A549 treated with CORT108297 at 1 μM for 4 hours (cell line): Measurements from ENCODE around the gene SCYL1. TPM values are rescaled to one million over a fixed set of nuclear protein-coding genes. Genes with fewer than 3 reads are reported as not detected.

Experiments used
- total RNA-seq: library from RNA; stranded (reverse); fragments of 200-300 nt; extraction: Qiagen RNA extraction; gene quantifications from 5 replicates; pipeline ENCODE4 v1.2.3, GENCODE V29; 2022

Gene SCYL1
- total RNA-seq = 44.7 to 67.1 TPM (median 63.3 TPM) in 5 replicates

GRCh38 chr11:65524741-65525545, at the start of gene SCYL1:
SCYL1 (plus strand) TSS chr11:65525083; CDS start chr11:65525154, 71 bp downstream.

GRCh38 chr11:65498977-65499712, 25.7 kb upstream of the SCYL1 start, which contains the start of gene MALAT1:
MALAT1 (plus strand) TSS chr11:65499045.

GRCh38 chr11:65558002-65558929, 33.4 kb downstream of the SCYL1 start, which contains the start of gene LTBP3:
LTBP3 (minus strand) TSS chr11:65558359; CDS start chr11:65557959, 400 bp downstream.

GRCh38 chr11:65569973-65570918, 45.4 kb downstream of the SCYL1 start, which contains the start of gene ZNRD2:
ZNRD2 (plus strand) TSS chr11:65570477; CDS start chr11:65570492, 15 bp downstream.

GRCh38 chr11:65572356-65573051, 47.6 kb downstream of the SCYL1 start, which contains the start of gene FAM89B:
FAM89B (plus strand) TSS chr11:65572538; CDS start chr11:65572670, 132 bp downstream.

GRCh38 chr11:65575568-65576231, 50.8 kb downstream of the SCYL1 start, which contains the start of gene EHBP1L1:
EHBP1L1 (plus strand) TSS chr11:65576053; CDS start chr11:65576303, 250 bp downstream.

Other genes with a start within 250 kb of the SCYL1 start
- 13.4 to 21.3 TPM (median 16.9 TPM) in 5 replicates for gene CDC42EP2, start 210.2 kb upstream of the SCYL1 start, total RNA-seq
- 39.4 to 46.7 TPM (median 40.4 TPM) in 5 replicates for gene DPF2, start 191.2 kb upstream of the SCYL1 start, total RNA-seq
- 0.60 to 1.1 TPM (median 1.0 TPM) in 5 replicates for gene TIGD3, start 170.3 kb upstream of the SCYL1 start, total RNA-seq
- 11.0 to 13.3 TPM (median 13.1 TPM) in 5 replicates for gene SLC25A45, start 142.4 kb upstream of the SCYL1 start, total RNA-seq
- gene FRMD8, start 138.4 kb upstream of the SCYL1 start, total RNA-seq = 37.8 to 63.7 TPM (median 54.9 TPM) in 5 replicates
- 158 to 313 TPM (median 227 TPM) in 5 replicates for gene NEAT1, start 102.3 kb upstream of the SCYL1 start, total RNA-seq
- 45.7 to 97.4 TPM (median 58.6 TPM) in 5 replicates for gene MALAT1, start 26.0 kb upstream of the SCYL1 start, total RNA-seq
- gene LTBP3, start 33.3 kb downstream of the SCYL1 start, total RNA-seq = 93.6 to 147 TPM (median 130 TPM) in 5 replicates
- 73.5 to 87.2 TPM (median 82.1 TPM) in 5 replicates for gene ZNRD2, start 45.4 kb downstream of the SCYL1 start, total RNA-seq
- 25.3 to 58.9 TPM (median 51.7 TPM) in 5 replicates for gene FAM89B, start 47.5 kb downstream of the SCYL1 start, total RNA-seq
- 29.8 to 47.7 TPM (median 43.6 TPM) in 5 replicates for gene EHBP1L1, start 51.0 kb downstream of the SCYL1 start, total RNA-seq
- gene KCNK7, start 70.7 kb downstream of the SCYL1 start, total RNA-seq = 0.29 to 1.0 TPM (median 0.76 TPM) in 4 of 5 replicates, not detected in the other
- 41.9 to 53.5 TPM (median 53.1 TPM) in 5 replicates for gene MAP3K11, start 89.1 kb downstream of the SCYL1 start, total RNA-seq
- gene PCNX3, start 90.7 kb downstream of the SCYL1 start, total RNA-seq = 25.5 to 41.3 TPM (median 38.9 TPM) in 5 replicates
- 12.7 to 20.7 TPM (median 19.3 TPM) in 5 replicates for gene SIPA1, start 113.0 kb downstream of the SCYL1 start, total RNA-seq
- gene RELA, start 137.8 kb downstream of the SCYL1 start, total RNA-seq = 64.8 to 82.6 TPM (median 79.5 TPM) in 5 replicates
- gene KAT5, start 187.2 kb downstream of the SCYL1 start, total RNA-seq = 42.0 to 56.6 TPM (median 51.7 TPM) in 5 replicates
- gene RNASEH2C, start 195.7 kb downstream of the SCYL1 start, total RNA-seq = 29.7 to 54.1 TPM (median 51.4 TPM) in 5 replicates